Transverse colon (tissue), 4 donors: ENCODE measurements around the gene TAF3.

Experiments
- POLR2AphosphoS5 ChIP-seq, 3 donors: sonication (generic); formaldehyde crosslinking; IDR thresholded peaks; one replicate each; pipeline ENCODE4 v1.6.1; 2016; ENCODE audit warnings: antibody characterized with exemption in 3 of 3
- TF ChIP-seq, protein P1 (sequence below), 5 experiments: fragments of 200-600 bp in 3 of 5; fragments of 450-650 bp in 2 of 5; sonication (generic) in 3 of 5; IDR thresholded peaks; 1 replicate in 2 of 5; 2 replicates in 3 of 5; pipeline ENCODE4 v1.5.1; 2016 to 2017; ENCODE audit warnings: antibody characterized with exemption in 5 of 5, inconsistent platforms in 3 of 5, mild to moderate bottlenecking in 2 of 5, moderate library complexity in 1 of 5

DNA sequence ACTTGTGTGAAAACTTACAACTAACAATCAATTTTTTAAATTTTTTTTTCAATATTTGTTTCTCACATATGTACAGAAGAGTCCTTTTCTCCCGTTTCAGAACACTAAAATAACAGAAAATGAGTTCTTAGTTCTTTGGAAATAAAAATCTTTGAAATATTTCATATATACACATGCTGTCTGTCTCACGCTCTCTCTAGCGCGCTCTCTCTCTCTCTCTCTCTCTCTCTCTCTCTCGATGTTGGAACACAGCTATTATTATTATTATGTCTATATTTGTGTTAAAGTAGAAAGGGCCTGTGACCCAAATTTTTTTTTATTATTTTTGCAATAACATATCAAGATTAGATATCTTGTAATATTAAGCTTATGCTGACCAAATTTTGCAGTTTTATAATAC, 139.3 kb downstream of the TAF3 start:
- no peak for TF ChIP-seq POLR2AphosphoS5 (IDR thresholded peaks at IDR 0.05)
- TF ChIP-seq, protein P1, sequence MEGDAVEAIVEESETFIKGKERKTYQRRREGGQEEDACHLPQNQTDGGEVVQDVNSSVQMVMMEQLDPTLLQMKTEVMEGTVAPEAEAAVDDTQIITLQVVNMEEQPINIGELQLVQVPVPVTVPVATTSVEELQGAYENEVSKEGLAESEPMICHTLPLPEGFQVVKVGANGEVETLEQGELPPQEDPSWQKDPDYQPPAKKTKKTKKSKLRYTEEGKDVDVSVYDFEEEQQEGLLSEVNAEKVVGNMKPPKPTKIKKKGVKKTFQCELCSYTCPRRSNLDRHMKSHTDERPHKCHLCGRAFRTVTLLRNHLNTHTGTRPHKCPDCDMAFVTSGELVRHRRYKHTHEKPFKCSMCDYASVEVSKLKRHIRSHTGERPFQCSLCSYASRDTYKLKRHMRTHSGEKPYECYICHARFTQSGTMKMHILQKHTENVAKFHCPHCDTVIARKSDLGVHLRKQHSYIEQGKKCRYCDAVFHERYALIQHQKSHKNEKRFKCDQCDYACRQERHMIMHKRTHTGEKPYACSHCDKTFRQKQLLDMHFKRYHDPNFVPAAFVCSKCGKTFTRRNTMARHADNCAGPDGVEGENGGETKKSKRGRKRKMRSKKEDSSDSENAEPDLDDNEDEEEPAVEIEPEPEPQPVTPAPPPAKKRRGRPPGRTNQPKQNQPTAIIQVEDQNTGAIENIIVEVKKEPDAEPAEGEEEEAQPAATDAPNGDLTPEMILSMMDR (IDR thresholded peaks at IDR 0.05) = no peak
